Calu3 (cell line): Measurements from ENCODE around the gene RPL3. TPM values are rescaled to one million over a fixed set of nuclear protein-coding genes. Genes with fewer than 3 reads are reported as not detected.

Source experiments
- BruUV-seq: library from RNA; stranded (reverse); fragments of 400-500 nt; replicated peaks from 2 replicates; lab custom pipeline; 2021; lab: Mats Ljungman, UMichigan
- CTCF ChIA-PET: fragments of 300-600 bp; sonication (Branson Sonifier 250); formaldehyde crosslinking; loops from one replicate; lab custom pipeline; 2022; ENCODE audit warnings: antibody characterized with exemption; lab: Charles Lee
- DNase-seq: peaks from one replicate; pipeline ENCODE4 v3.0.0; 2022
- H3K27ac Mint-ChIP-seq: one replicate; pipeline ENCODE4 v1.8.0; 2022; ENCODE audit warnings: mixed read lengths; ENCODE audit not compliant: unreplicated experiment
- H3K27me3 Mint-ChIP-seq: one replicate; pipeline ENCODE4 v1.8.0; 2022; ENCODE audit warnings: mixed read lengths; ENCODE audit not compliant: unreplicated experiment
- H3K36me3 Mint-ChIP-seq: one replicate; pipeline ENCODE4 v1.8.0; 2022; ENCODE audit warnings: mild to moderate bottlenecking, moderate library complexity, mixed read lengths; ENCODE audit not compliant: insufficient read depth, unreplicated experiment
- H3K4me1 Mint-ChIP-seq: one replicate; pipeline ENCODE4 v1.8.0; 2022; ENCODE audit warnings: mild to moderate bottlenecking, low read depth, mixed read lengths; ENCODE audit not compliant: unreplicated experiment
- H3K4me3 Mint-ChIP-seq: one replicate; pipeline ENCODE4 v1.8.0; 2022; ENCODE audit warnings: mild to moderate bottlenecking, low read depth, moderate library complexity, mixed read lengths; ENCODE audit not compliant: unreplicated experiment
- H3K9me3 Mint-ChIP-seq: one replicate; pipeline ENCODE4 v1.8.0; 2022; ENCODE audit warnings: low read depth, mixed read lengths; ENCODE audit not compliant: unreplicated experiment
- CTCF ChIP-seq: fragments of 200-600 bp; IDR thresholded peaks from one replicate; pipeline ENCODE4 v1.8.0; 2022; ENCODE audit warnings: antibody characterized with exemption; ENCODE audit not compliant: unreplicated experiment
- intact Hi-C: fragments of 100-400 bp; cut with micrococcal nuclease; formaldehyde crosslinking; loops from one replicate; pipeline ENCODE4 v1.10.0; 2022; ENCODE audit not compliant: unreplicated experiment
- total RNA-seq: library from RNA; stranded (reverse); gene quantifications from 2 replicates; pipeline ENCODE4 v1.2.3, GENCODE V29; 2022

Gene RPL3
- total RNA-seq, 1 experiment from 2014 or later: 1,058 TPM

GRCh38 chr22:39289533-39289932 is 29.9 kb downstream of the RPL3 start:
- CTCF ChIA-PET: interaction anchor here (1.7 to 1.8 kb wide), 2 partner anchors 36 to 75 kb away, joined by 5 to 10 read pairs; no protein-coding TSS in a partner anchor
- no peaks in the 10 kb centered on the region for H3K27me3 Mint-ChIP-seq
- intact Hi-C loops: no loop called here
- peak; percentile 44 for DNase-seq
- no TSS peak for BruUV-seq
- peaks cover 4% of the 10 kb centered on the region for H3K9me3 Mint-ChIP-seq
- peak overlapping the region; percentile 52 for H3K4me3 Mint-ChIP-seq
- peak overlapping the region; percentile 94 for H3K27ac Mint-ChIP-seq
- no peak for TF ChIP-seq CTCF
- H3K4me1 Mint-ChIP-seq: peaks cover 67% of the 10 kb centered on the region
- peaks cover 45% of the 10 kb centered on the region for H3K36me3 Mint-ChIP-seq

- intact Hi-C loops: no loop called here
- no TSS peak for BruUV-seq
- H3K4me3 Mint-ChIP-seq: no peak overlapping the region
- no peak for DNase-seq
- peaks cover 4% of the 10 kb centered on the region for H3K9me3 Mint-ChIP-seq
- H3K36me3 Mint-ChIP-seq: peaks cover 42% of the 10 kb centered on the region
- H3K27me3 Mint-ChIP-seq: no peaks in the 10 kb centered on the region
- no peak overlapping the region for H3K27ac Mint-ChIP-seq
- H3K4me1 Mint-ChIP-seq: peaks cover 67% of the 10 kb centered on the region
- CTCF ChIA-PET: no interaction called here
- no peak for TF ChIP-seq CTCF
Observed at GRCh38 chr22:39288135-39288898, 31.1 kb downstream of the RPL3 start.

GRCh38 chr22:39287076-39287725 is 32.2 kb downstream of the RPL3 start:
- BruUV-seq: no TSS peak
- H3K9me3 Mint-ChIP-seq: peaks cover 4% of the 10 kb centered on the region
- DNase-seq: no peak
- H3K27me3 Mint-ChIP-seq: no peaks in the 10 kb centered on the region
- H3K36me3 Mint-ChIP-seq: peaks cover 39% of the 10 kb centered on the region
- H3K4me1 Mint-ChIP-seq: peaks cover 67% of the 10 kb centered on the region
- CTCF ChIA-PET: no interaction called here
- intact Hi-C loops: no loop called here
- H3K4me3 Mint-ChIP-seq: no peak overlapping the region
- no peak overlapping the region for H3K27ac Mint-ChIP-seq
- TF ChIP-seq CTCF: no peak

GRCh38 chr22:39284983-39285382 is 34.4 kb downstream of the RPL3 start:
- H3K4me1 Mint-ChIP-seq: peaks cover 45% of the 10 kb centered on the region
- no TSS peak for BruUV-seq
- H3K9me3 Mint-ChIP-seq: peaks cover 4% of the 10 kb centered on the region
- peak overlapping the region; percentile 92 for H3K27ac Mint-ChIP-seq
- TF ChIP-seq CTCF: no peak
- H3K27me3 Mint-ChIP-seq: no peaks in the 10 kb centered on the region
- intact Hi-C loops: no loop called here
- CTCF ChIA-PET: no interaction called here
- no peak for DNase-seq
- no peak overlapping the region for H3K4me3 Mint-ChIP-seq
- H3K36me3 Mint-ChIP-seq: peaks cover 19% of the 10 kb centered on the region
